Left forelimb (tissue), 1 donor: ENCODE results near the gene CHST1.

Experiments
- DNase-seq: peaks from one replicate; pipeline ENCODE4 v3.0.0-alpha.2; 2018; ENCODE audit warnings: low spot score

CHST1 gene

GRCh38 chr11:45644981-45645889, 20.2 kb downstream of the CHST1 start:
- DNase-seq: no peak

DNA sequence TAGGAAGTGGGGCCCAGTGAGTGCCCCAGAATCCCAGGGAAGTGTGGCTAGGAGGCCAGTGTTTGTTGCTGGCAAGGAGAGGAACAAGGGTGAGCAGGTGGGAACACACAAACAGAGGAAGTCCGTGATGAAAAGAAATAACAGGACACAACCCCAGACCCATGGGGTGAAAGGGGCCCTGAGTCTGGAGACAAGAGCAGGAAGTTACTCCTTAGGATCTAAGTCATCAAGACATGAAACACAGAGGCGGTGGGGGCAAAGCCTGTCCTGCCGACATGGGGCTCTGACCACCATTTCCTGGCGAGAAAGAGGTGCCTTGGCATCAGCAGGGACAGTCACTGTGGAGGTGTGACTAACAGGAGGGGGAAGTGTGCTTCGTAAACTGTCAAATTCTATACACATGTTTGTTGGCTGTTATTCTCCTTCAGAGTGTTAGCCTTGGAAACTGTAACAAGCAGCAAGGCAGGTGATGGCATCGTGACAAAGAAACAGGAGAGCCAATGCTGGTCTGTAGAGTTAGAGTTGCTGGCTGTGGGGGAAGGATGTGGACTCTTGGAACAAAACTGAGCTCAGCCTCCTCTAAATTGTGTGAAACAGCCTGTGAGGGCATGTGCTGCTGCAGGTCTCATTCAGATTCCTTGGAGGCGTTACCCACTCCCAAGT, 21.7 kb downstream of the CHST1 start:
- no peak for DNase-seq

GRCh38 chr11:45641961-45642360, 23.5 kb downstream of the CHST1 start:
- no peak for DNase-seq

DNA sequence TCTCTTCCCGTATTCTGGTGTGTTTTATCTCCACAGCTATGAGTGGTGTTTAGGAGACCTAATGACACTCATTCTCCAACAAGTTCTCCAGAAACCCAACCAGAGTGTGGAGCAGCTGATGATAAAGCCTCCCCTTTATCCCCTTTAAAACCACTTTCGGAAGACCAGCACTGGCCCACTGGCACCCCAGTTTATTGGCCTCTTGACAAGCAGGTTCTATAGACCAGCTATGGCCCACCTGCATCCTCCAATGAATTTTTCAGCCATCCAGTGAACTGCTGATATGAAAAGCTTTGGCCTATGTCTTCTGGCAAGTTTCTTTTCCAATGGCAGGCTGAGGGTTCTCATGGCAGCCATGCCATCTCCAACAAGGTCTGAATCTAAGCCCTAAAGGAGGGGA, 27.4 kb downstream of the CHST1 start:
- DNase-seq: no peak

DNA sequence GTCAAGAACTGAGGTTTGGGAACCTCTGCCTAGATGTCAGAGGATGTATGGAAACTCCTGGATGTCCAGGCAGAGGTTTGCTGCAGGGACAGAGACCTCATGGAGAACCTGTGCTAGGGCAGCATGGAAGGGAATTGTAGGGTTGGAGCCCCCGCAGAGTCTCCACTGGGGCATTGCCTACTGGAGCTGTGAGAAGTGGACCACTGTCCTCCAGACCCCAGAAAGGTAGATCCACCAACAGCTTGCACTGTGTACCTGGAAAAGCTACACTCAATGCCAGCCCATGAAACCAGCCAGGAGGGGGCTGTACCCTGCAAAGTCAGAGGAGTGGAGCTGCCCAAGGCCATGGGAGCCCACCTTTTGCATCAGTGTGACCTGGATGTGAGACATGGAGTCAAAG, 29.5 kb downstream of the CHST1 start:
- no peak for DNase-seq

GRCh38 chr11:45625611-45626010, 39.8 kb downstream of the CHST1 start:
- DNase-seq: no peak

DNA sequence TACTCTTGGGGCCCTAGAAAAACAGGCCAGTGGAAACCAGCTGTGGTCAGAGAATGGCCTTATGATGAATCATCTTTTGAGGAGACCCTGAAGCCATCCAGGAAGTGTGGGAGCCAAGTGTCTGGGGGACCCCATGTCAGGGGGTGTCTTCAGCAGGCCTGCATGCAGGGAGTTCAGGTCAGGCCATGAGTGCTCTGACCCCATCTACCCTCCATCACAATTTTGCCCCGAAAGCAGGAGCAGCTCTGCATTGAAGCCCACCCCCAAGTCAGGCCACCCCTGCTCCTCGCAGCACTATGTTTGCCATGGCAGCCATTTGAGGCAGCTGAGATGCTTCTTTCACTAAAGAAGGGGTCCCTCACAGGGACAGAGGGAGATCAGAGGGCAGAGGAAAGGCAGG, 41.3 kb downstream of the CHST1 start:
- no peak for DNase-seq

GRCh38 chr11:45622861-45623260, 42.6 kb downstream of the CHST1 start:
- DNase-seq: no peak

- no peak for DNase-seq
Measured at GRCh38 chr11:45622283-45622682, 43.1 kb downstream of the CHST1 start.

- no peak for DNase-seq
Measured at GRCh38 chr11:45621588-45621987, 43.8 kb downstream of the CHST1 start.

GRCh38 chr11:45620243-45620642, 45.2 kb downstream of the CHST1 start:
- no peak for DNase-seq

DNA sequence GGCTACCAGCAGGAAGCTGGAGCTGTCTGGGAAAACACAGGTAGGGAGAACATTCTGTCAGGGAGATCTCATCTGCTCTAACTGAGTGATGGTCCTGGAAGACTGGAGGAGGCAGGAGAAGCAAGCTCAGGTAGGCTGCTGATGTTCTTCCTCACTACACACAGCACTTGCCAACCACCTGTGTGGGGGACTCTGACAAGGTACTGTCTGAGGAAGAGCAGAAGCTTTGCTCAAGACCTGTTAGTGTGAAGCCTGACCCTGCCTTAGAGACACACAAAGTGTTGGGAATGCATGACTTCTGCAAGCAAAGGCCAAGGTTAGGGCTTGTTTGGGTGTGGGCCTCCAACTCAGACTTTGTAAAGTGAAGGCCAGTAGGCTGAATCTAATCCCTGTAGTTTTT, 46.5 kb downstream of the CHST1 start:
- no peak for DNase-seq

DNA sequence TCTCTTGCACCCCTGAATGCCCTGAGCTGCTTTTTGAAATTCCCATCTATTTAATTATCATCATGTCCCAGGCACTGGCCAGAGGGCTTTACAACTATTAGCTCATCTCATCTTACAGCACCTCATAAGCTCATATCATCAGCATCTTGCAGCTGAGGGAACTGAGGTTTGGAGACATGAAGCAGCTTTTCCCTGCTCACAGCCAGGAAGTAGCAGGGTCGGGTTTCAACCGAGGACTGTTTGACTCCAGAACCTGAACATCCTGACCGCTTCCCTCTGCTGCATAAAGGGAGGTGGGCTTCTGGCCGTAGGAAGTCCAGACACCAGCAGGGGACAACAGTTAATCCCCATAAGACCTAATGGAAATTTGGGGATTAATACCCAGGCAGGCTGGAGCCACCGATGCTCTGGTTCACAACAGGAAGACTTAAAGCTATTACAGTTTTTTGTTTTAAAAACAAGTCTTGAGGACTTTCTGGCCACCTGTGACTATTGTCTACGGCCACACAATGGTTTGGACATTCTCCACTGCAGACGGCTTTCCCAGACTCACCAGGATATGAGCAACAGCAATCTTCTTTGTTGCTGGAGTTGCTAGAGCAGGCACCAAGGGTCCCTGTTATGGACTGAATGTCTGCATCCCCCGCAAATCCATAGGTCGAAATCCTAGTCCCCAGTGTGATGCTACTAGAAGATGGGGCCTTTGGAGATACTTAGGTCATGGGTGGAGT, 47.4 kb downstream of the CHST1 start:
- no peak for DNase-seq

DNA sequence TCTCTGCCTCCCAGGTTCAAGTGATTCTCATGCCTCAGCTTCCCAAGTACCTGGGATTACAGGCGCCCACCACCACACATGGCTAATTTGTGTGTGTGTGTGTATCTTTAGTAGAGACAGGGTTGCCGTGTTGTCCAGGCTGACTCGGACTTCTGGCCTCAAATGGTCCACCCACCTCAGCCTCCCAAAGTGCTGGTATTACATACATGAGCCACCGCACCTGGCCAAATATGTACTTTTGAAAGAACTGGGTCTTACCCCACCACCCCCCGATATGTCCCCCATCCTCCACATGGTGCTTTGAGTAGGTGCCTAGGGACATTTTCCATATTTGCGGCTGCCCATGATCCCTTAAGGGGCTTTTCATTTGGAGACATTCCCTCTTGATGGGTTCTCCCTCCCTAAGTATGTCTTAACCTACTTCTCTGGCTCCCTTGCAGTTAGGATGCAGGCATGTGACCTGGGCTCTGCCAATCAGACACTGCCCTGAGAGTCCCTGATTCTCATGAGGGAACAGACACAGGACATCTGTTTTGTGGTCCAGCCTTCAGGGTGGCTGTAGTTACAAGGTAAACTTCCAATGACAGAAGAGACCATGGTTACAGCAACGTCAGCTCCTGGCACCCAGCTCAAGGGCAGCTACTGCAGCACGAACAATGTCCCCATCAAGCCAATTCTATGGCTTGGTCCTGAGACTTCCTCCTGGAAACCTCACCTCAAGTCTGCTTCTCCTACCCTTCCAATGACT, 48.4 kb downstream of the CHST1 start:
- DNase-seq: no peak

DNA sequence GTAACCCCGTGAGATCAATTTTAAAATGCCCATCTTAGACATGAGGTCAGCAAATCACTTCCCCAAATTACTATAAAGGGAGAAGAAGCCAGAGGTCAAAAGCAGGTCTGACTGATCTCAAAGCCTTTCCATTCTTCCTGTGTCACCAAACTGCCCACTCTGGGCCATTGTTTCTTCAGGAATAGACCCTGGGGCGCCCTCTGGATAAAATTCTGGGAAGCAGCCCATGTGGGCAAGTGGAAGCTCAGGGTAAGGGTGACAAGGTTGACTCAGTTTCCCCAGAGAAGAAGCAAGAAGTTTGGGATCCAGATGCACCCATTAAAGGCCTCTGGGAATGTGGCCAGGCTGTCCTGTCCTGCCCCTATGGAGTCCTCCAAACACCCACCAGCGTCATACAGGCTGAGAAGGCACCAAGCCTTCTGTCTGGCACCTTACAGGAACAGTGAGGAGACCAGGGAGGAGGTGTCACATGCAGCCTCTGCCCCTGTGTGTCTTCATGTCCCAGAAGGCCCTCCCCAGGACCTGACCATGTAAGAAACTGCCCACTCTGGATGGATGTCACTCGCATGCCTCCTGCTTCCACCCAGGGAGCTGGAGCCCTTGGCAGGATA, 50.1 kb downstream of the CHST1 start:
- DNase-seq: no peak

GRCh38 chr11:45614196-45614828, 51.1 kb downstream of the CHST1 start:
- DNase-seq: no peak

GRCh38 chr11:45610627-45611026, 54.8 kb downstream of the CHST1 start:
- no peak for DNase-seq

DNA sequence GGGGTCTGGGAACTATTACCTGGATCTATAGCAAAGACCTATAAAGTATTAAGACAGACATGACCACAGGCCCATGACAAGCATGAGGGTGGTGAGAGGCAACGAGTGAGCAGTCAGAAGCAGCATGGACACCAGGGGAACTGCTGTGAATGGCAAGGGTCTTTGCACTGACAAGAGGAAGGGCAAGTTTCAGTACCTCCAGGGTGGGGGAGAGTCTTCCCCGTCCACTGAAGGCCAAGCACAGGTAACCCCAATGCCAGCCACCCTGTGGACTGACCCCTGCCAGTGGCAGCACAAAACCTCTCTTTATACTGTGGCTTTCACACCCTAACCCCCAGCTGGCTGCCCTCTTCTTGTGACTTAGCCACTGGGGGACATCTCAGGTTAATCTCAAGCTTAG, 55.5 kb downstream of the CHST1 start:
- no peak for DNase-seq

DNA sequence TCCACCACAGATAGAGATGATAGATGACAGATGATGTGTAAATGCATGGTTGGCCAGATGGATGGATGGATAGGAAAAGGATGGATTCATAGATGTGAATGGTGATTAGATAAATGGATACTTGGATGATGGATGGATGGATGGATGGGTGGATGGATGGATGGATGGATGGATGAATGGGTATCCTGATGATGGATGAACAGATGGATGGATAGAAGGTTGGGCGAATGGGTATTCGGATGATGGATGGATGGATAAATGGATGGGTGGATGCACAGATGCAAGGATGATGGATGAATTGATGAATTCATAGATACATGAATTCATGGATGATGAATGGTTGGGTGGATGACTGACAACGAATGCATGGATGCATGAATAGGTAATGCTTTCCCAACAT, 56.1 kb downstream of the CHST1 start:
- no peak for DNase-seq

DNA sequence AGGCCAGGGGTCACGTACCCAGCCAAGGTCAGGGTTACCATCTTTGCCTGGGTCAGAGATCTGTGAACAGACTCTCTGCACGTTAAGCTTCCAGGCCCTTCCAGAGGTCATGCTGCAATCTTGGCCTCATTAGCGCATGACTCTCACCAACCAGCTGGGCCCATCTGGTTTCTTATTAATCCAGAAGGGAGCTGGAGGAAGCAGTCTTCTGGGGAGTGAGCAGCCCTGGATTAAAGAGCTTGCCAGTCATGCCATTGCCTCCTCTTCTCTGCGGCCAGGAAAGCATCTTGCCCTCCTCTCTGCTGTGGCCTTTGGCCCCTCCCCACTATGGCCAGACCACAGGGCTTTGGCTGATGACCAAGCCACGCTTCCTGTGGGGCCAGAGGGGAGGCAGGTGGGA, 57.4 kb downstream of the CHST1 start:
- no peak for DNase-seq
